Endothelial cell of umbilical vein (primary cell): ENCODE data around the gene PCDHGB4. TPM values are rescaled to one million over a fixed set of nuclear protein-coding genes. Genes with fewer than 3 reads are reported as not detected.

Experiments
- BruUV-seq: library from RNA; stranded (reverse); fragments of 400-500 nt; replicated peaks from 2 replicates; lab custom pipeline; 2021; lab: Mats Ljungman, UMichigan
- CTCF ChIA-PET: fragments of 300-600, 350-600 bp; sonication (Branson Sonifier 250); formaldehyde crosslinking; loops from one replicate; lab custom pipeline; 2021; ENCODE audit warnings: antibody characterized with exemption, inconsistent platforms; lab: Charles Lee
- POLR2A ChIA-PET: fragments of 300-600, 350-600 bp; sonication (Branson Sonifier 250); formaldehyde crosslinking; loops from one replicate; lab custom pipeline; 2021; ENCODE audit warnings: antibody characterized with exemption, inconsistent platforms; lab: Charles Lee
- DNase-seq: peaks from one replicate; pipeline ENCODE4 v3.0.0-alpha.2; 2011; ENCODE audit warnings: low read depth, low spot score
- FAIRE-seq: peaks from 2 replicates; lab custom pipeline; 2011; peaks lifted over from hg19 to GRCh38; lab: Jason Lieb, UNC
- H2AFZ ChIP-seq: 2 replicates; pipeline ENCODE4 v1.6.0; 2012; ENCODE audit warnings: low read depth, low read length, control low read depth, inconsistent platforms
- H3K27ac ChIP-seq: 2 replicates; pipeline ENCODE4 v1.5.1; 2011; ENCODE audit warnings: low read depth, mild to moderate bottlenecking, control low read depth, low read length, moderate library complexity; ENCODE audit not compliant: insufficient read depth
- H3K27me3 ChIP-seq, 2 experiments: 2 replicates each; pipeline versions ENCODE4 v1.6.0 to v1.6.1; 2011; ENCODE audit warnings: low read length in 2 of 2, mixed read lengths in 1 of 2; ENCODE audit not compliant: control insufficient read depth in 2 of 2, insufficient read depth in 2 of 2
- H3K36me3 ChIP-seq, 2 experiments: 2 replicates in 1 of 2; 3 replicates in 1 of 2; pipeline ENCODE4 v1.5.1; 2011; ENCODE audit warnings: low read length in 2 of 2, mild to moderate bottlenecking in 1 of 2, moderate library complexity in 1 of 2; ENCODE audit not compliant: control insufficient read depth in 2 of 2, insufficient read depth in 2 of 2; ENCODE audit errors: extremely low read depth in 1 of 2
- H3K4me1 ChIP-seq: 3 replicates; pipeline ENCODE4 v1.5.1; 2011; ENCODE audit warnings: mild to moderate bottlenecking, low read length; ENCODE audit not compliant: control insufficient read depth, insufficient read depth; ENCODE audit errors: extremely low read depth
- H3K4me2 ChIP-seq: 2 replicates; pipeline ENCODE4 v1.6.1; 2011; ENCODE audit warnings: low read length, control low read depth, mixed read lengths; ENCODE audit not compliant: insufficient read depth
- H3K4me3 ChIP-seq, 3 experiments: fragments of 200-600 bp in 1 of 3; sonication (generic), shearing (Covaris generic) in 1 of 3; replicated peaks in 1 of 3; 2 replicates each; pipeline ENCODE4 v1.5.1; 2011 to 2016; ENCODE audit warnings: control low read depth in 3 of 3, low read length in 3 of 3, mild to moderate bottlenecking in 2 of 3, inconsistent platforms in 1 of 3, low read depth in 1 of 3, moderate library complexity in 1 of 3; ENCODE audit not compliant: insufficient read depth in 1 of 3
- H3K79me2 ChIP-seq: 2 replicates; pipeline ENCODE4 v1.6.0; 2012; ENCODE audit warnings: low read length, inconsistent platforms; ENCODE audit not compliant: control insufficient read depth, insufficient read depth
- H3K9ac ChIP-seq: replicated peaks from 2 replicates; pipeline ENCODE3; 2011; ENCODE audit warnings: low read length, control low read depth; ENCODE audit not compliant: insufficient read depth; ENCODE audit errors: extremely low read depth
- H3K9me1 ChIP-seq: replicated peaks from 3 replicates; pipeline ENCODE4 v1.6.0; 2011; ENCODE audit warnings: mild to moderate bottlenecking, low read length; ENCODE audit not compliant: control insufficient read depth, insufficient read depth; ENCODE audit errors: extremely low read depth
- H3K9me3 ChIP-seq: replicated peaks from 2 replicates; pipeline ENCODE4 v1.5.1; 2012; ENCODE audit warnings: low read length, inconsistent platforms; ENCODE audit not compliant: control insufficient read depth, insufficient read depth
- H4K20me1 ChIP-seq: replicated peaks from 2 replicates; pipeline ENCODE3; 2011; ENCODE audit warnings: mild to moderate bottlenecking, low read length; ENCODE audit not compliant: control insufficient read depth, insufficient read depth; ENCODE audit errors: extremely low read depth
- CTCF ChIP-seq, 2 donors: IDR thresholded peaks; 1 replicate in 1 of 2; 2 replicates in 1 of 2; pipeline ENCODE4 v1.5.1; 2011; ENCODE audit warnings: low read length in 2 of 2, mild to moderate bottlenecking in 2 of 2, moderate library complexity in 2 of 2, control low read depth in 1 of 2, inconsistent platforms in 1 of 2, low read depth in 1 of 2; ENCODE audit not compliant: insufficient read depth in 1 of 2; ENCODE audit errors: extremely low read depth in 1 of 2
- EZH2 ChIP-seq: IDR thresholded peaks from 2 replicates; pipeline ENCODE4 v1.6.1; 2012; ENCODE audit warnings: borderline replicate concordance, low read depth, mild to moderate bottlenecking, moderate library complexity, low read length, inconsistent platforms; ENCODE audit not compliant: severe bottlenecking
- FOS ChIP-seq: IDR thresholded peaks from 2 replicates; pipeline ENCODE4 v1.6.1; 2011; ENCODE audit warnings: mild to moderate bottlenecking, low read length, moderate library complexity, borderline replicate concordance; ENCODE audit not compliant: insufficient read depth
- GATA2 ChIP-seq: IDR thresholded peaks from 2 replicates; pipeline ENCODE4 v1.7.0; 2011; ENCODE audit warnings: low read depth, mild to moderate bottlenecking, moderate library complexity, mixed read lengths, low read length; ENCODE audit not compliant: insufficient read length, insufficient read depth
- JUN ChIP-seq: IDR thresholded peaks from 2 replicates; pipeline ENCODE4 v1.6.1; 2011; ENCODE audit warnings: borderline replicate concordance, low read depth; ENCODE audit not compliant: insufficient read length, insufficient read depth
- MAX ChIP-seq: IDR thresholded peaks from 2 replicates; pipeline ENCODE4 v1.6.1; 2011; ENCODE audit not compliant: insufficient read depth, insufficient read length
- MYC ChIP-seq: IDR thresholded peaks from one replicate; pipeline ENCODE4 v1.6.1; 2011; ENCODE audit warnings: mild to moderate bottlenecking, low read depth, low read length
- POLR2A ChIP-seq: IDR thresholded peaks from 2 replicates; pipeline ENCODE4 v1.6.1; 2012; ENCODE audit warnings: low read depth, mild to moderate bottlenecking, control low read depth, low read length
- POLR2AphosphoS5 ChIP-seq: IDR thresholded peaks from 2 replicates; pipeline ENCODE4 v1.6.1; 2012; ENCODE audit warnings: low read depth, mild to moderate bottlenecking, control low read depth, low read length, moderate library complexity; ENCODE audit not compliant: insufficient read depth
- dilution Hi-C: fragments of 300-500 bp; cut with MboI; formaldehyde crosslinking; loops from one replicate; pipeline ENCODE4 v1.15.0; 2019; ENCODE audit warnings: low sequenced_read_pairs; ENCODE audit not compliant: extremely low pct_ligation_motif_present
- intact Hi-C: fragments of 100-400 bp; cut with micrococcal nuclease; formaldehyde crosslinking; loops from one replicate; pipeline ENCODE4 v1.10.0; 2022
- polyA plus RNA-seq, 4 experiments: library from polyadenylated mRNA; depleted of rRNA in 3 of 4; stranded (reverse) in 3 of 4; unstranded in 1 of 4; fragments of >200 nt; gene quantifications; 2 replicates each; pipeline versions ENCODE4 v1.2.1 to v1.2.3, GENCODE V29; 2011 to 2012; ENCODE audit warnings: missing spikeins in 1 of 4
- total RNA-seq: library from RNA; stranded (reverse); gene quantifications from 2 replicates; pipeline ENCODE4 v1.2.3, GENCODE V29; 2021

The PCDHGB4 gene
- total and polyA plus RNA-seq, 2 donors (not counting 3 experiments of a cell fraction or from before 2014, with no cell fraction given), result 6.5 to 6.9 TPM

- POLR2A ChIA-PET, result no interaction called here
- CTCF ChIA-PET, result interaction anchor here (1.4 to 6.3 kb wide), 6 partner anchors 20 to 139 kb away, joined by 4 to 308 read pairs (median 36); partner anchors contain the start of genes PCDHGB6 and PCDHGC3
- Histone ChIP-seq H3K9me1 (no peaks in the 10 kb centered on the region), H3K4me2 (no peak overlapping the region), H3K27me3 (peaks cover 31 to 69% of the 10 kb centered on the region in 2 experiments), H3K36me3 (no peaks in the 10 kb centered on the region), H3K79me2 (no peaks in the 10 kb centered on the region), H3K9ac (no peak overlapping the region), H3K9me3 (no peaks in the 10 kb centered on the region), H3K4me1 (peaks cover 17% of the 10 kb centered on the region), H3K27ac (no peak overlapping the region), H4K20me1 (no peaks in the 10 kb centered on the region), H2AFZ (no peak overlapping the region), H3K4me3 (no peak overlapping the region)
- DNase-seq (no peak), FAIRE-seq (no peak)
- no TSS peak for BruUV-seq
- intact Hi-C loops, result no loop called here
- no peak for TF ChIP-seq EZH2
- no peak for TF ChIP-seq MAX
- no peak for TF ChIP-seq CTCF (IDR thresholded peaks at IDR 0.05; ENCODE audit: extremely low read depth in 1 of 2, insufficient read depth in 1 of 2, low read depth in 1 of 2, low read length in 2 of 2)
- no peak for TF ChIP-seq FOS
- TF ChIP-seq POLR2AphosphoS5, result no peak
- no peak for TF ChIP-seq GATA2
- TF ChIP-seq POLR2A, result no peak
- no peak for TF ChIP-seq JUN
- TF ChIP-seq MYC, result no peak
- dilution Hi-C loops, result no loop called here
Observed at GRCh38 chr5:141427783-141428426, 40.4 kb downstream of the PCDHGB4 start.
